NCI-H460 (cell line): Measurements from ENCODE around the gene CHST15. TPM values are rescaled to one million over a fixed set of nuclear protein-coding genes. Genes with fewer than 3 reads are reported as not detected.

Experiments
- DNase-seq: peaks from one replicate; pipeline ENCODE4 v3.0.0-alpha.2; 2016; ENCODE audit warnings: low read depth; ENCODE audit errors: extremely low read depth
- total RNA-seq: library from RNA; depleted of rRNA; stranded (reverse); fragments of >200 nt; shearing (Covaris generic); gene quantifications from 2 replicates; pipeline ENCODE4 v1.2.3, GENCODE V29; 2014

CHST15 gene
- total RNA-seq, 1 experiment from 2014 or later = 60.9 TPM

DNA sequence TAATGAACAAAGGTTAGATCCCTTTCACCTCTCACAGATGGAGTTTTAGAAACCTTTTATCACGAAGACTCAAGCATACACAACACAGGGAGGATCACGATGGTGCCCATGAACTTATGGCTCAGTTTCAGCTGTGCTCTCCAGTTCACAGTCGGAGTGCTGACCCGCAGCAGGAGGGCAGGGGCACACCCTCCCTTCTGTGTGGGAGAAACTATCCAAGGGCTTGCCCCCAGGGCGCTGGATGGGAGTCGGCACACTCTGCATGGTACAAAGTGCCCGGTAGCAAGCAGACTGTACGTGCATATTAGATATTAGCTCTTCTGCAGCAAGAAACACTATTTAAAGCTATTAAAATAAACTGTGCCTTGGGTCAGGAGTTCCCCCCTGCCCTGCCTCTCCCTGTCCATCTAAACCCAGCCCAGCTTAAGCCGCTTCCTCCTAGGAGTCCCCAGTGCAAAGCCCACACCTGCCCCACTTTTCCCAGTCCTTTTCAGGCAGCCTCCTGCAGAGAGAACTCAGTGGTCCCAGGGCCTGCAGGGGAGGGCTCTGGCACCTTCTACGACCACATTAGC, 76.5 kb downstream of the CHST15 start:
- no peak for DNase-seq

DNA sequence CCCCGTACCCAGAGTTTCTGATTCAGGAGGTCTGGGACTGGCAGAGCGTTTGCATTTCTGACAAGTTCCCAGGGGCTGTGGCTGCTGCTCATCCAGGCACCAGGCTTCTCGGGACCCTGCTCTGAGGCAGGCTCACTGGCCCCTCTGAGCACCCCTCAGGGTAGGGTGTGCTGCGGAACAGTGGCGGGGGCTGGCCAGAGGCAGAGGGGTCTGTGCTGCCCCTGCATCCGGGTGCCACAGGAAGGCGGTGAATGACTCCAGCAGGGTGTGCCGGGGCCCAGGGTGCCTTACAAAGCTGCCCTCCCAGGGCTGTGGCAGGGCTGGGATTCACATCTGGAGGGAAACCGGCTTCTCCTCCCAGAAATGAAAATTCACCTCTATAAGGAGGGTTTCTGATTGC, 77.4 kb downstream of the CHST15 start:
- DNase-seq = no peak

DNA sequence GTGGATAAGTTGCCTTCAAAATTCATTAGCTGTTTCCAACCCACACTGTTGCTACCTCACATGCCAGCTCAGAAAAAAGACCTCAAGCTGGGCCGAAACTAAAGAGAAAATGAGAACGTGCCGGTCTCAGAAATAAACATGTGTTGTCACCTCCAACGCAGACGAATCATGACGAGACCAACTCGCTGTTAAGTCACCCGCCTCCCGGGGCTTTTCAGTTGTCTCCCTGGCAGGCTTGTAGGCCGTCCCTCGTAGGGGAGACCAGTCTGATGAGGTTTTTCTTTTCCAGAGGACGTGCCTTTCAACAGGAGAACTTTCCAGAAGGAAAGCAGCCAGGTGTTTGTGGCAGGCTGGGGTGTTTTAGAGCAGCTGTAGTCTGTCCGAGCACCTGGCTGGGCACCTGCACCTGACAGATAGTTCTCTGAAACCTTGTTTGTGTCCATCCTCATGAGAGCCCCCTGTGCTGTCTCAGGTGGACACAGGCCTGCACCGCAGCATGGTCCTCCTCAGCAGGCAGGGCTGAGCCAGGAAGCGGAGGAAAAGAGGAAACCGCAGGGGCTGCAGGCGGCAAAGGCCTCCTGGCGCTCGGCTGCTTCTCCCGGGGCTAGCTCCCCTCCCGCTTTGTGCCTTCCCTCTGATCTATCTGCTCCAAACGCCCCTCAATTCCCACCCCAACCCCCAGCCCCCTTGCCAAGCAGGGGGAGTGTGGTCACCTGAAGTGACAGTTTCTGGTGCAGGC, 78.8 kb downstream of the CHST15 start:
- DNase-seq = no peak

DNA sequence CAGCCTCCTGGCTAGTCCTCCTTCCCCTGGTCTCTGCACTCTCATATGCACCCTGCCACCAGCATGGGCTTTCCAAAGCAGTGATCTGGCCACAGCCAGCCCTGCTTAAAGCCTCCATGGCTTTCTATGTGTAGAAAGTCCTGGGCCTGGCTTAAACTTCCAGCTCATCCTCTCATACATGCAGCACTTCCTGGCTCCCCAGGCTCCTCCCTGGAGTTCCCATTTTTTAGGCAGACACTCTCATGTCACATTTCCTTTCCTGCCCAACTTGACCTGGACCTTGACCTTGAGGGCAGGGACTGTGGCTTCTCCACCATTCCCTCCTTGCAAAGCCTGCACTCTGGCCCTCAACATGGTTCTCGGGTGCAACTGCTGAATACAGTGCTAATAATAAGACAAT, 79.5 kb downstream of the CHST15 start:
- DNase-seq = no peak

GRCh38 chr10:124012991-124013390, 80.4 kb downstream of the CHST15 start:
- no peak for DNase-seq

DNA sequence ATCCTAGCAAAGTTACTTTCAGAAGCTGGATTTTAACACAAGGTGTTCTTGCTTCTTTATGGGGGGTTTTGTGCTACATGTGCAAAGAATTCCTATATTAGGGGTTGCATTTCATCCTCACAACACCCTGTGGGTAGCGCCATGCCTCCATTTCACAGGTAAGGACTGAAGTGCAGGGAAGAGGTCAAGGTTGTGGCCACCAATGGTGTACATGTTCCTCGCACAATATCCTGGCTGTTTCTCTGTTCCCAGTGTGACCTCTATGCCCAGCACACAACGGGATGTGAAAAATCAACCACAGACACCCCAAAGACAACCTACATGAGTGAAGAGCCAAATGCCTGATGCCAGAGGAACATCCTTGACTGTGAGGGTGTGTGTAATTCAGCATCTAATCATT, 80.8 kb downstream of the CHST15 start:
- no peak for DNase-seq

DNA sequence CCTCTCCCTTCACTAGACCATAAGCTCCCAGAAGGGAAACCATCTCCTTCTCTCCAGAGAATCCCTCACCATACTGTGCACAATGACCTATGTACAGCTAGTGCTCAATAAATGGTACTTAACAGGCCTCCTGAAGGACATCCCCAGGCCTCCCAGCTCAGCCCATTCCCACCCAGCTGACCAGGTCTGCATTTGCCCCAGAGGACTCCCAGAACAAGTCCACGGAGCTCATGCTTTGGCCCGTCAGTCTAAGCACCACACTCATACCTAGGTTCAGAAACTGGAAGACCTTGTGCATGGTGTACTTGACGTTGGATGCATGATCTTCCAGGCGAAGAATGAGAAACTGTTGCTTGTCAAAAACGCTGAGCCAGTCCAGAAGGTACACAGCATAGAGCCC, 81.3 kb downstream of the CHST15 start:
- DNase-seq = no peak

DNA sequence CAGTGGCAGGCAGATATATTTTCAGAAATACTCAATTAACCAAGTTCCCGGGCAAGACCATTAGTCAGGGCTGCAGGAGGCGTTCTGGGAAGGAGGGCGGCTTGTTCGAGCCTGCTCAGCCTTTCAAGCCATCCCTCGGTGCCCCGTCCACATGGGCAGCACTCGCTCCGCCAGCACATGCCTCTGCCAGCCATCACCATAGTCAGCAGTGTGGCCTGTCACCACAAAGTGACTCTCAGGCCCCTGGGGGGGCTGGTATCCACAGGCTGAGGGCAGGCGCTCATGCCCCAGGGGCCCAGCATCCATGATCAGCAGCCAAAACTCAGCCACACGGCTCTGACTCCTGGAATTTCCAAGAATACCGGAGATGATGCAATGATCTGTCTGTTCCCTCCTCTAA, 81.9 kb downstream of the CHST15 start:
- DNase-seq = no peak

DNA sequence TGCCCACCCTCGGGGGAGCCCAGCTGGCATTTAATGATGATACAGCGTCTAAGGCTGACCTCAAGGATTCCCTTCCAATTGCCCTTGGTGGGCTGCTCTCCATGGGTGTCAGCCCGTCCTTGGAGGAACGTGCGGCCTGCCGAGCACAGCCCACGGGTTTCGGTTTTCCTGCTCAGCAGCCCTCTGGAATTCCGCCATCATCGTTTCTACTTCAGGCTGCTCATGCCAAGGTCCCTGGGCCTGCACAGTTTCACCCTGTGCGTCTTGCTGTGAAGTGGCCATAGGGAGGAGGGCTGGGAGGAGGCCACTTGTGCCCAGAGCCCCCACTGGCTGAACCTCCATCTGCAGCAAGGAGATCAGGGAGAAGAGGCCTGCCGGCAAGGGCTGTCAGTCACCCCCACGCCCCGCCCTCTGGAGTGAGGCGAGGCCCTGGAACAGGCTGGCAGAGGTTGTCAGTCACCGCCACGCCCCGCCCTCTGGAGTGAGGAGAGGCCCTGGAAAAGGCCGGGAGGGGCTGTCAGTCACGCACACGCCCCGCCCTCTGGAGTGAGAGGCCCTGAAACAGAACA, 82.8 kb downstream of the CHST15 start:
- no peak for DNase-seq

DNA sequence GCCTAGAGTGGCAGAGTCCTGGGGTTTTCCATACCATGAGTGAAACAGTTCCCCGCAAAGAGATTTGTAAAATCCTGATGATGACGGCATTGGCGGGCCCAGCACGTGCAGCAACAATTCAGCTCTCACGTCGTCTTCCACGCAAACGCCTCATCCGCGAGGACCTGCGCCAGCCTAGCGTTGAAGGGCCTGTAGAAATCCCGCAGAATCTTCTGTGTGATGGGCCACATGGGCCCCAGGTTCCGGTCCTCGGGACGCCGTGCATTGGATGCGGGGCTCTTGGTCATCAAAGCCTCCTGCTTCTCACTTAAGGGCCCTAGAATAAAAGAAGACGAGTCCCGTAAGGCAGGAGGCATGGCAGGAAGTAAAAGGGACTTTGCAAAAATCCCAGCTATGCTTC, 83.4 kb downstream of the CHST15 start:
- DNase-seq = no peak

DNA sequence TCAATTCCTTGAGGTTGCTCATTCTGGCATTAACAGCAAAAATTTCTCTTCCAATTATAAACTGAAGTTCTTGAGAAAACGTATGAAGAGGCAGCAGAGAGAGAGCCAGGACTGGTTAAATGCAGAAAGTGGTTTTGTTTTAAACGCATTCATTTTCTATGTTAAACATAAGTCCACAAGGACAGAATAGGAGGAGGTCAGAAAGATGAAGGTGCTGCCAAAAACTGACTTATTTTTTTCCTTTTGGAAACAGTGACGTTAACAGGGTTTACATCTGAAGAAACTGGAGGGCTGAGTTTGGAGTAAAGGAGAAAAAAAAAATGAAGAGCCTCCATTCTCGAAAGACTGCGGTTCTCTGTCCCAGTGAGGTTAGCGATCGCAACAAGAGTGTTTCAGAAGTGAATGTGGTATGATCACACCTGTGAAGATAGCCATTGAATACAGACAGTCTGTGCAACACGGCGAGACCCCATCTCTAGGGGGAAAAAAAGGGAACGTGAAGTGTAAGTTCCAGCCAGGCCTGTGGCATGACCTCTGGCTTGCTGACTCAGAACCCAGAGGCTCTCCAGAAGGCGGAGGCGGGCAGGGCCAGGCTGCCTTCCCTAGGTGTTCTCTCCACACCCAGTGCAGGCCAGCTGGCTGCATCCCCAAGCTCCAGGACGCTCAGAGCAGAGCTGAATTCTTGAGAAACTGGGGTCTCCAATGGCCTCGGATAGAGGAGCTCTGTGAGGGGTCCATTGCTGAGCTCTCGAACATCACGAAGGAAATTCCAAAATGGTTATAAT, 84.0 kb downstream of the CHST15 start:
- no peak for DNase-seq

DNA sequence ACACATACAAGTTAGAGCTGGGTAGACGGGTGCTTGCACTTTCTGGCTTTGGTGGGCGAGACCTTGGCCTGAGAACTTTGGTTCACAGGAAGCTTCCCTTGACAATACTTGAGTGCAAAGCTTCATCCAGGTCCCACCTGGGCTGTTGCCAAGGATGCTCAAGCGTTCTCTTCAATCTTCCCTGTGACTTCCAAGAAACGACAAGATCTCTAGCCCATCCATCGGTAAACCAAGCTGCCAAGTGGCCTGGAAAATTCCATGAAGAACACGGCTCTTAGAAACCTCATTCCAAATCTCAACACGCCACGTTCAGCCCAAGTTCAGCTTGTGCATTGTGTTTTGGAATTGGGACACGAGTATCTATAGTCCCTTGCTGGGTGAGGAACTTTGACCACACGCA, 84.7 kb downstream of the CHST15 start:
- no peak for DNase-seq

GRCh38 chr10:124008187-124008586, 85.2 kb downstream of the CHST15 start:
- no peak for DNase-seq

GRCh38 chr10:124007773-124008145, 85.6 kb downstream of the CHST15 start:
- no peak for DNase-seq

DNA sequence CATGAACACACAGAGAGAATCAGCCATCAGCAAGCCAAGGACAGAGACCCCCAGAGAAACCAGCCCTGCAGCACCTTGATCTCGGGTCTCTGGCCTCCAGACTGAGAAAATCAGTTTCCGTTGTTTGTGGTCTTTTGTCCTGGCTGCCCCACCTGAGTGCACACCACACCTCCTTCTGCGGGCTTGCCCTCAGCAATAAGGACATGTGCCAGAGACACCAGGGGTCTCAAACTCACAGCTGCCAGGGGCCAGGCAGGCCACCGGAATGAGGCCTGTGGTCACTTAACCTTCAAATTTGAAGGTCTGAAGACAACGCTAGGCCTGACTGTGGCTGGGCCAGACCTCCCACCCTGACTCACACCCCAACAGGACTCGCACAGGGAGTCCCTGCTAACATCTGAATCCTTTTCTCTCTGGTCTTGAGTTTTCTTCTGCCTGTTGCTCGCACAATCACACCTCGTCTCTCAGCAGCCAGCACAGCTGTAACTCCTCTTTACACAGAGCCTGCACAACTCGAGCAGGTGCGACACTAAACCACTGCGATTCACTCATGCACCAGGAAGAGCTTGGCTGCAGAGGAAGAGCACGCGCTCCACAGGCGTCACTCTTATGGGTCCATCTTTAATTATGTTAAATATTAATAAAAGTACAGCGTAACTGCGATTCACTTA, 86.2 kb downstream of the CHST15 start:
- DNase-seq = no peak

- DNase-seq = no peak
These were observed 86.9 kb downstream of the CHST15 start for GRCh38 chr10:124006526-124006925.

DNA sequence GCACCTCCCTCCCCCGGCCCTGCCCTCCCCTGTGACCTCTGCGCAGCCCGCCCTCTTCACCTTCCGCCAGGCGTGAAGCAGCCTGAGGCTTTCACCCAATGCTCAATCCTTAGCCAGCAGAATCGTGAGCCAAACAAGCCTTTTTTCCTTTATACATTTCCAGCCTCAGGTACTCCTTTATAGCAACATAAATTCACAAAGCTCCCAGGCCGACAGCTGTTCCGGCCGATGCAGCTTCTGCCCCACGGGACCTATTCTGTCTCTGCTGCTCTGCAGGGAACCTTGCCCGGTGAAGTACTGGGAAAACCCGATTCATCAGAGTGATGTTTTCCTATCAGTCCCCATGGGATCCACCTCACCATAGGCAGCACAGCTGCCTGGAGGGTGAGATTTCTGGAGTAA, 87.4 kb downstream of the CHST15 start:
- no peak for DNase-seq

- DNase-seq = no peak
These were observed 88.3 kb downstream of the CHST15 start for GRCh38 chr10:124005091-124005490.

DNA sequence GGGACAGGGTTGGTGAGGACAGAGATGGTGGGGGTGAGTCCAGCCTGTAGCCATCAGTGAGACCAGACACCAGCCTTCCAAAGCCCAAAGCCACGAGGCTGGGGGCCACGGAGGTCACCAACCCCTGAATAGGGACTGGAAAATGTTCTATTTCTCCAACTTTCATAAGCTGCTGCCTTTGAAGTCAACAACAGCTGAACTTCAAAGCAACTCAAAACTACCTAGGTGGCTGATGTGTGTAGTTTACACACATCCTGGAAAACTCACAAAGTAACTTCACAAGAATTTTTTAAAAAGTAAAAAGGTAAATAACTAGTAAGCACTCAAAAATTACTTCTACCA, 88.8 kb downstream of the CHST15 start:
- no peak for DNase-seq

- no peak for DNase-seq
These were observed 89.3 kb downstream of the CHST15 start for GRCh38 chr10:124003871-124004662.
